Measurements from ENCODE around the gene PFKP. TPM values are rescaled to one million over a fixed set of nuclear protein-coding genes. Genes with fewer than 3 reads are reported as not detected.
A peak's percentile ranks its signal among the peaks of the same experiment; 100 is the strongest.

PFKP gene
- total RNA-seq, 2 donors from 2014 or later: 76.9 to 106 TPM

DNA sequence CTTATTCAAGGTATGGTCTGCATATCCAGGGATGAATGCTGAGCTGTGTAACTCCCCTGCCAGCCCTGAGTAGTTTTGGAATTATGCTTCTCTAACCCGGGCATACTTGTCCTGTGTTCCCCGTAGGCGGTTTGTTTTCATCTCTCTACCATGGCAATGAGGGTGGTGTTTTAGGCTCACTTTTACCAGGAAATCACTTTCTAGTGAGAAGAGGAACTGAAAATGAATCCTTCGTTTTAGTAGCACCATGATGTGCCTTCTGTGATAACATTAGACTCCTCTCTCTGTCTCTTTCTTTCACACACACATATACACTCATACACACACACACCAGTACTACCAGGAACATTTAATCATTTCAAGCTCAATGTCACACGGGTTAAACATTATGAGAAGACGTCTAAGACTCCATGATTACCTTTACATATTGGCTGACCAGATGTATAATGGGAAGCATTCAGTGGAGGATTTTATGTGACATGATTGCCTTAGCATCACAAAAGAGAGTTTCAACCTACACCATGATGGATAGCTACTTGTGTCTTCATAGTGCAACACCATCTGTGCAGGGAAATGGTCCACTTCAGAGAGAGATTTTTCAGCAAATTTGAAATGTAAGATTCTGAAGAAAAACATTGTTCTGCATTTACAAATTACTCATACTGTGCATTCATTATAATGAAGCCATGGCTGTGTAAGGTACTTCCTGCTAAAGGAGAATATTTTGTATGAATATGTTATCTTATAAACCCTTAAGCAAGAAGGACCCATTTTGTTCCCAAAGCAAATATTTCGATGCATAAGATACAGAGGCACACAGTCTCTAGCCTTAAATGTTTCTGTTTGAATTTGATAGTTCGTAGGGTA, 31.0 kb upstream of the PFKP start:
- H3K27ac Mint-ChIP-seq: no peak overlapping the region
- peaks cover 3% of the 10 kb centered on the region for H3K4me1 Mint-ChIP-seq
- no peak for DNase-seq
- H3K9me3 ChIP-seq (ENCODE audit: control insufficient read depth, low read length, poor library complexity, severe bottlenecking): no peaks in the 10 kb centered on the region
- peaks cover 52% of the 10 kb centered on the region for H3K27me3 Mint-ChIP-seq
- H3K36me3 Mint-ChIP-seq (ENCODE audit: low read depth): peaks cover 2% of the 10 kb centered on the region
- peak; percentile 36 for ATAC-seq
- no peak overlapping the region for H3K4me3 Mint-ChIP-seq

- Mint-ChIP-seq H3K27me3 (peaks cover 44% of the 10 kb centered on the region), H3K36me3 (ENCODE audit: low read depth) (peaks cover 2% of the 10 kb centered on the region), H3K4me1 (peaks cover 3% of the 10 kb centered on the region), H3K27ac (no peak overlapping the region), H3K4me3 (no peak overlapping the region)
- ATAC-seq (no peak), DNase-seq (no peak)
- H3K9me3 ChIP-seq (ENCODE audit: control insufficient read depth, low read length, poor library complexity, severe bottlenecking): no peaks in the 10 kb centered on the region
Observed at GRCh38 chr10:3037182-3037581, 30.2 kb upstream of the PFKP start.

DNA sequence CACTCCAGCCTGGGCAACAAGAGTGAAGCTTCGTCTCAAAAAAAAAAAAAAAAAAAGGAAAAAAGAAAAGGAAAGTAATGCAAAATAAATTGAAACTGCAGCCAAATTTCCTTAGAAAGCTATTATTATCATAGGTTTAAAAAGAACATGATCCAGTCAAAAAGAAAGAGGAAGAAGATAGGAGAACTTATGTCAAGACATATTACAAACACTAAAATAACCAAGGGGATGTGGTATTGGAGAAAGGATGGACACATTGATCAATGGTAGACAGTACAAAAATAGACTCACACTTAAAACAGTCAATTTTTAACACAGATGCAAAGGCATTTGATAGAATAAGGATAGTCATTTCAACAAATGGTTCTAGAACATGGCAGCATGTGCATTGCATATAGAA, 27.3 kb upstream of the PFKP start:
- DNase-seq: no peak
- peaks cover 2% of the 10 kb centered on the region for H3K36me3 Mint-ChIP-seq (ENCODE audit: low read depth)
- H3K9me3 ChIP-seq (ENCODE audit: control insufficient read depth, low read length, poor library complexity, severe bottlenecking): no peaks in the 10 kb centered on the region
- peaks cover 6% of the 10 kb centered on the region for H3K4me1 Mint-ChIP-seq
- no peak for ATAC-seq
- no peak overlapping the region for H3K27ac Mint-ChIP-seq
- H3K27me3 Mint-ChIP-seq: peaks cover 25% of the 10 kb centered on the region
- no peak overlapping the region for H3K4me3 Mint-ChIP-seq

GRCh38 chr10:3042589-3042988, 24.8 kb upstream of the PFKP start:
- DNase-seq (no peak), ATAC-seq (no peak)
- Mint-ChIP-seq H3K4me1 (peaks cover 3% of the 10 kb centered on the region), H3K27me3 (peaks cover 21% of the 10 kb centered on the region), H3K27ac (no peak overlapping the region), H3K36me3 (ENCODE audit: low read depth) (peaks cover under 1% of the 10 kb centered on the region), H3K4me3 (no peak overlapping the region)
- H3K9me3 ChIP-seq (ENCODE audit: control insufficient read depth, low read length, poor library complexity, severe bottlenecking): no peaks in the 10 kb centered on the region

DNA sequence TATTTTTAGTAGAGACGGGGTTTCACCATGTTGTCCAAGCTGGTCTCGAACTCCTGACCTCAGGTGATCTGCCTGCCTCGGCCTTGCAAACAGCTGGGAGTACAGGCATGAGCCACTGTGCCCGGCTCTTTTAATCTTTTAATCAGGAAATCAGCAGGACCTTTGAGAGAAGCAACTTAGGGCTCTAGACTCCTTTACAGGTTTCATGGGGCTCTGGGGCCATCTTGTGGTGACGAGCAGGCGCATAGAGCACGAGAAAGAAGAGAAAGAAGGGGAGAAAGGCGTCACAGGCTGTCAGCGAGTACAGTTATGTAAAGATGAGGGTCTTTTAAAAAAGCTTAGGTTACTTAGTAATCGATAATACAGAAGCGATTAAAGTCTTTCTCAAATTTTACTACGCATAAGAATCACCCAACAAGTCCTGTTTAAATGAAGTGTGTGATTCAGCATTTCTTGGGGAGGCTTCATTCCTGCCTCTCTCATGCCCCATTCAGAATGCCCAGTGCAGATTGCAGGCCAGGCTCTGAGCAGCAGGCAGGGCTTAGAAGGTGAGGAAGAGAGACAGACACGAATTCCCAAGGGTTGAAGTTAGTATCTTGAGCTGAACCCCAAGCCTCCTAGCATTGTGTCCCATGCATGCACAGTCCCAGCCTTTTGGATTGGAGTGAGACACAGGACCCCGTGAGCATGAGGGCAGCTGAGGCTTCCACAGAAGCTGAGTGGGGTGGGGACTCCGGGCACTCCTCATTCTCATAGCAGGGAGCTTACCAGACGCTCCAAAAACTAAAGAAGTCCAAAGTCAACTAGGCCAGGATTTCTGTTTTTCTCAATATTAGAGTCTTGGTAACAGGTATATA, 23.6 kb upstream of the PFKP start:
- Mint-ChIP-seq H3K4me1 (peaks cover 3% of the 10 kb centered on the region), H3K27me3 (peaks cover 24% of the 10 kb centered on the region), H3K27ac (peak overlapping the region; percentile 39), H3K36me3 (ENCODE audit: low read depth) (peaks cover 3% of the 10 kb centered on the region), H3K4me3 (no peak overlapping the region)
- ATAC-seq (peak; percentile 60), DNase-seq (peak in 1 of 3 donors; percentile 36)
- H3K9me3 ChIP-seq (ENCODE audit: control insufficient read depth, low read length, poor library complexity, severe bottlenecking): no peaks in the 10 kb centered on the region

DNA sequence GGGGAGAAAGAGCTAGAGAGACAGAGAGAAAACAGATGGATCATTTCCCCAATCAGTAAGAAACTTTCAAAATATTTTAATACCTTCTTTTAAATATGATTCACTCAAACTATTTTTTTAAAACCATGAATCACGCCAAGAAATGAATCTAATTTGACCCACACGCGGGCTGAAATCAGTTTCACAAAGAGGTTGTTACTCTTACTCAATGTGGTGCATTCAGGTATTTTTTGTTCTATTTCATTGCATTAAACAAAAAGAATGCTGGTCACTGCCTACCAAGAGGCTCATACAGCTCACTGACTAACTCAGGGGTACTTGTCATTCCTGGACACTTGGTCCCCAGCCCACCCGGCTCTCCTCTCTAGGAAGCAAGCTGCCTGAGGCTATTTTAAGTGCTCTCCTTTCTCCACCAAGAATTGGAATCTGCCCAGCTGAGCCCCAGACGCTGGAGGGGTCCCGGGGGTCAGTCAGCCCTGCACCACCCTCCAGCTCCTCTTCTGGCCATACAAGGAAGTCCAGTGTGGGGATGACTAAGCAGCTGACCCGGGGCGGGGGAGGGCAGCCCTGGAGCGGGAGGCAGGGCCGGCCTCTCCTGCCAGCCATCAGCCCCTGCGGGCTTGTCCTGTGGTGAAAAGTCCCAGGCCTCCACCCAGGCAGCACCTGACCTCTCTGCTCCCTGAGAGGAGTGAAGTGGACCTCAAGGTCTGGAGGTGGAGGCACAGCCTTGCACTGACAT, 21.7 kb upstream of the PFKP start:
- Mint-ChIP-seq H3K27ac (no peak overlapping the region), H3K4me3 (no peak overlapping the region), H3K4me1 (peaks cover 3% of the 10 kb centered on the region)

DNA sequence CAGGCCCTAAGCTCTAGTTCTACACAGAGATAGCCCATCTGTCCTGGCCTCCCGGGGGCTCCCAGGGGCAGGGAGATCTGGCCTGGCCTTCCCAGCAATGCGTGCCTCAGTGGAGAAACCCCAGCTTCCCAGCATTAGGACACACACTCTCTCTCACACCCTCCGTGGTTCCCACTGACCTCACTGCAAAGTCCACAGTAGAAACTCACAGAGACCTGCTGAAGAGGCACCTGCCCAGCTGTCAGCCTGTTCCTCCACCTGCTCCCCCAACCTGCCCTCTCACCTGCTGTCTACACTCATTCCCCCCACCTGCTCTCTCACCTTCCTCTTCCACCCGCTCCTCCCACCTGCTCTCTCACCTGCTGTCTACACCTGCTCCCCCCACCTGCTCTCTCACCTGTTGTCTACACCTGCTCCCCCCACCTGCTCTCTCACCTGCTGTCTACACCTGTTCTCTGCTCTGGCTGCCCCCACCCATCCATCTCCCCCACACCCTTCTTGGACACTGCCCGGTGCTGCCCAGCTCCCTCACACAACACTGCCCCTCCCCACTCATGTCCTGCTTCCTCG, 21.1 kb upstream of the PFKP start:
- DNase-seq: no peak
- Mint-ChIP-seq H3K36me3 (ENCODE audit: low read depth) (peaks cover 3% of the 10 kb centered on the region), H3K4me3 (no peak overlapping the region), H3K27me3 (peaks cover 36% of the 10 kb centered on the region), H3K4me1 (peaks cover 3% of the 10 kb centered on the region), H3K27ac (no peak overlapping the region)
- H3K9me3 ChIP-seq (ENCODE audit: control insufficient read depth, low read length, poor library complexity, severe bottlenecking): no peaks in the 10 kb centered on the region
- no peak for ATAC-seq

More for the DNA sequence above, 21.7 kb upstream of the PFKP start:
- no peak for ATAC-seq
- H3K9me3 ChIP-seq (ENCODE audit: control insufficient read depth, low read length, poor library complexity, severe bottlenecking): no peaks in the 10 kb centered on the region
- no peak for DNase-seq
- Mint-ChIP-seq H3K27me3 (peaks cover 35% of the 10 kb centered on the region), H3K36me3 (ENCODE audit: low read depth) (peaks cover 3% of the 10 kb centered on the region)

DNA sequence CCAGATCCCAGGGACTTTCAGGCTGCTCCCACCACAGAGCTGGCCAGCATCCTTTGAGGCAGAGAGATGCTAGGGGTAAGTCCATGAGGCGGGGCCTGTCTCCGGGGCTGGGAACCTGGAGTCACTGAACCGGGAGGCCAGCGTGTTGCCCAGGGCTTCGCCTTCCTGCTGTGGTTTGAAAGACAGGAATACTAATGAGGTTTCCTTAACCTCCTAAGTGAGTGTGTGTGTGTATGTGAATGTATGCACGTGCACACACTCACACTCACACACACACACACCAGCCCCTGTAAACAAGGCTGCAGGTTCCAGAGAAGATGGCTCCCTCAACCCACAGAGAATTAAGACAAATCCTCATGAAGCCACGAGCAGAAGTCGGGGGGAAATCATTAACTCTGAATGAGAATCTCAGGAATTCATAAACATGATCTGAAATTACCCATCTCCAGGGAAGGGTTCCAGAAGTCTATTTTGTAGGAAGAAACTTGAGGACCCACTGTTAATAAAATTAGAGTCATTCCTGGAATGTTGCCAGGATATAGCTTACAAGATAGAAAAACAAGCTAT, 20.3 kb upstream of the PFKP start:
- Mint-ChIP-seq H3K27me3 (peaks cover 36% of the 10 kb centered on the region), H3K4me3 (no peak overlapping the region), H3K4me1 (peaks cover 3% of the 10 kb centered on the region), H3K36me3 (ENCODE audit: low read depth) (peaks cover 3% of the 10 kb centered on the region), H3K27ac (no peak overlapping the region)
- H3K9me3 ChIP-seq (ENCODE audit: control insufficient read depth, low read length, poor library complexity, severe bottlenecking): no peaks in the 10 kb centered on the region
- no peak for DNase-seq
- no peak for ATAC-seq

- Mint-ChIP-seq H3K27ac (no peak overlapping the region), H3K4me3 (no peak overlapping the region), H3K27me3 (peaks cover 36% of the 10 kb centered on the region), H3K4me1 (peaks cover 3% of the 10 kb centered on the region), H3K36me3 (ENCODE audit: low read depth) (peaks cover 3% of the 10 kb centered on the region)
- DNase-seq (no peak), ATAC-seq (no peak)
- no peaks in the 10 kb centered on the region for H3K9me3 ChIP-seq (ENCODE audit: control insufficient read depth, low read length, poor library complexity, severe bottlenecking)
Observed at GRCh38 chr10:3047596-3047995, 19.8 kb upstream of the PFKP start.

DNA sequence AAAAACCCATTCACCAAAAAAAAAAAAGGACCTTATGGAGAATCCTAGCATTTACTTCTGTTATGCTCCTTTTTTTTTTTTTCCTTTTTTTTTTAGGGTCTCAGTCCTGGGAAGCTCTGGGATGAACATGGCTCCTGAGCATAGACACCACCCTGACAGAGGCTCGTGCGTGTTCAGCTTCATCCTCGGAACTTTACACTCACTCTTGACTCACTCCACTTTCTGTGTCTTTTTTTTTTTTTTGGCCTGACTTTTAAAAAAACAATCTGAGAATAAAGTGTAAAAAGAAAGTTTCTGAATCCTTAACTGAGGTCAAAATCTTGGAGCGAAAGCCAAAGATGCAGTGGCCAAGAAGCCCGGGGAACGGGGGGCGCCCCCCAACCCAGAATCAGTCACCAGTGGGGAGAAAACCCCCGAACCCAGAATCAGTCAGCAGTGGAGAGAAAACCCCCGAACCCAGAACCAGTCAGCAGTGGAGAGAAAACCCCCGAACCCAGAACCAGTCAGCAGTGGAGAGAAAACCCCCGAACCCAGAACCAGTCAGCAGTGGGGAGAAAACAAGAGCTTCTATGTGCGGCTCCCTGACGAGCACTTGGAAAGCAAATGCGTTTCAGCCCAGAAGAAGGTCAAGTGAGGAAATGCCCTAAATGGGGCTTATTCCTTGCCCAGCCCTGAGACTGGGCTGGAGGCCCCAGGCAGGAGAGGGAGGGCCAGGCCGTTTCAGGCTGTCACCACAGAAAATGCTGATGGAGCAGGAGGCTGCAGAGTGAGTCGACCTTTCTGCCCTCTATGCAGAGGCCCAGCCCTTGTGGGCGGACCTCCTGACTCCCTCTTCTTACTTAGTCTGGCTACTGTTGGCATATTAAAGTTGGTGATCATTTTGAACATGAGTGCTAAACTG, 19.0 kb upstream of the PFKP start:
- H3K36me3 Mint-ChIP-seq (ENCODE audit: low read depth): peaks cover 3% of the 10 kb centered on the region
- ATAC-seq (no peak), DNase-seq (no peak)
- H3K9me3 ChIP-seq (ENCODE audit: control insufficient read depth, low read length, poor library complexity, severe bottlenecking): no peaks in the 10 kb centered on the region
- no peak overlapping the region for H3K27ac Mint-ChIP-seq
- peaks cover 3% of the 10 kb centered on the region for H3K4me1 Mint-ChIP-seq
- H3K27me3 Mint-ChIP-seq: peaks cover 36% of the 10 kb centered on the region
- no peak overlapping the region for H3K4me3 Mint-ChIP-seq

- no peak overlapping the region for H3K4me3 Mint-ChIP-seq
- no peaks in the 10 kb centered on the region for H3K9me3 ChIP-seq (ENCODE audit: control insufficient read depth, low read length, poor library complexity, severe bottlenecking)
- H3K36me3 Mint-ChIP-seq (ENCODE audit: low read depth): peaks cover 3% of the 10 kb centered on the region
- no peak for DNase-seq
- no peak for ATAC-seq
- peaks cover 25% of the 10 kb centered on the region for H3K27me3 Mint-ChIP-seq
- H3K27ac Mint-ChIP-seq: no peak overlapping the region
- H3K4me1 Mint-ChIP-seq: peaks cover 5% of the 10 kb centered on the region
Observed at GRCh38 chr10:3051692-3052091, 15.7 kb upstream of the PFKP start.

DNA sequence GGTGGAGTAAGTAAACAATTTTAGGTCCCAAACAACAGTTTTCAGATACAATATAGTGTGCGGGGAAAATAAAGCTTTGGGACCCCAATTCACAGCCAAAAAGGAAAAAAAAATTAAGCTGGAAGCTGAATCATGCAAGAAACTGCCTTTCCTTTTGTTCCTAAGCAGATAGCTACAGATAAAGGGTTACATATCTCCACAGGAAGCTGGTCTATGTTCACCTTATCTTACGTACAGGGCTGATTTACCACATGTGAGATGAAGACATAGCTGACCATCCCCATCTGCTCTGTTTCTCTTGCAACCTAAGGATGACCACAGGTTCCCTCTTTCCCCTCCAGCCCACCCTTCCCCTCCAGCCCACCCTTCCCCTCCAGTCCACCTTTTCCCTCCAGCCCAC, 14.2 kb upstream of the PFKP start:
- no peak for ATAC-seq
- H3K9me3 ChIP-seq (ENCODE audit: control insufficient read depth, low read length, poor library complexity, severe bottlenecking): no peaks in the 10 kb centered on the region
- no peak overlapping the region for H3K4me3 Mint-ChIP-seq
- no peaks in the 10 kb centered on the region for H3K36me3 Mint-ChIP-seq (ENCODE audit: low read depth)
- no peak for DNase-seq
- peaks cover 7% of the 10 kb centered on the region for H3K4me1 Mint-ChIP-seq
- no peak overlapping the region for H3K27ac Mint-ChIP-seq
- peaks cover 16% of the 10 kb centered on the region for H3K27me3 Mint-ChIP-seq
